Retinal pigment epithelial cell (primary cell): ENCODE data around the gene PPIP5K2.

Source experiments
- DNase-seq: peaks from one replicate; pipeline ENCODE4 v3.0.0-alpha.2; 2010; ENCODE audit warnings: low read depth
- H3K4me3 ChIP-seq: 2 replicates; pipeline ENCODE4 v1.5.1; 2011; ENCODE audit warnings: mild to moderate bottlenecking, low read length, control low read depth, moderate library complexity
- CTCF ChIP-seq: conservative IDR thresholded peaks from 2 replicates; pipeline ENCODE4 v1.5.1; 2011; ENCODE audit warnings: low read depth, low read length, control low read depth, inconsistent platforms

The PPIP5K2 gene

GRCh38 chr5:103254921-103255320 is 134.8 kb downstream of the PPIP5K2 start:
- no peak for TF ChIP-seq CTCF
- no peak for DNase-seq
- H3K4me3 ChIP-seq: no peak overlapping the region

GRCh38 chr5:103255691-103256090 is 135.6 kb downstream of the PPIP5K2 start:
- no peak overlapping the region for H3K4me3 ChIP-seq
- no peak for TF ChIP-seq CTCF
- no peak for DNase-seq

GRCh38 chr5:103256178-103256577 is 136.1 kb downstream of the PPIP5K2 start:
- DNase-seq: no peak
- peak; percentile 24 for TF ChIP-seq CTCF
- no peak overlapping the region for H3K4me3 ChIP-seq

GRCh38 chr5:103258368-103258956 is 138.4 kb downstream of the PPIP5K2 start, which contains the start of gene MACIR:
MACIR (plus strand) TSS chr5:103258763; CDS start chr5:103275920, 17,157 bp downstream.
- peak; percentile 8 for TF ChIP-seq CTCF
- DNase-seq: peak; percentile 93

GRCh38 chr5:103258957-103259704 is 139.0 kb downstream of the PPIP5K2 start:
- peak overlapping the region; percentile 83 for H3K4me3 ChIP-seq
- no peak for TF ChIP-seq CTCF
- no peak for DNase-seq

More at GRCh38 chr5:103258368-103258956, 138.4 kb downstream of the PPIP5K2 start, which contains the start of gene MACIR:
- H3K4me3 ChIP-seq: peak within 1 kb of the TSS; percentile 83

GRCh38 chr5:103259705-103260355 is 139.7 kb downstream of the PPIP5K2 start:
- no peak for DNase-seq
- H3K4me3 ChIP-seq: peak overlapping the region; percentile 83
- no peak for TF ChIP-seq CTCF

GRCh38 chr5:103260951-103261350 is 140.8 kb downstream of the PPIP5K2 start:
- no peak for TF ChIP-seq CTCF
- no peak for DNase-seq
- H3K4me3 ChIP-seq: no peak overlapping the region
